H7 (cell line): ENCODE measurements around the gene TCF7L1. TPM values are rescaled to one million over a fixed set of nuclear protein-coding genes. Genes with fewer than 3 reads are reported as not detected.

Experiments used
- DNase-seq: peaks from one replicate; pipeline ENCODE4 v3.0.0; 2012
- H3K27me3 ChIP-seq: 2 replicates; pipeline ENCODE4 v1.6.0; 2011; ENCODE audit warnings: mild to moderate bottlenecking, low read length; ENCODE audit not compliant: control insufficient read depth, insufficient read depth
- H3K36me3 ChIP-seq: replicated peaks from 2 replicates; pipeline ENCODE4 v1.5.1; 2011; ENCODE audit warnings: low read length; ENCODE audit not compliant: control insufficient read depth, insufficient read depth
- H3K4me3 ChIP-seq: 2 replicates; pipeline ENCODE4 v1.5.1; 2011; ENCODE audit warnings: low read depth, mild to moderate bottlenecking, control low read depth, low read length, moderate library complexity; ENCODE audit not compliant: insufficient read depth
- total RNA-seq: library from RNA; depleted of rRNA; stranded (reverse); fragments of >200 nt; shearing (Covaris generic); gene quantifications from 2 replicates; pipeline ENCODE4 v1.2.3, GENCODE V29; 2014; rRNA removed

TCF7L1 gene, protein sequence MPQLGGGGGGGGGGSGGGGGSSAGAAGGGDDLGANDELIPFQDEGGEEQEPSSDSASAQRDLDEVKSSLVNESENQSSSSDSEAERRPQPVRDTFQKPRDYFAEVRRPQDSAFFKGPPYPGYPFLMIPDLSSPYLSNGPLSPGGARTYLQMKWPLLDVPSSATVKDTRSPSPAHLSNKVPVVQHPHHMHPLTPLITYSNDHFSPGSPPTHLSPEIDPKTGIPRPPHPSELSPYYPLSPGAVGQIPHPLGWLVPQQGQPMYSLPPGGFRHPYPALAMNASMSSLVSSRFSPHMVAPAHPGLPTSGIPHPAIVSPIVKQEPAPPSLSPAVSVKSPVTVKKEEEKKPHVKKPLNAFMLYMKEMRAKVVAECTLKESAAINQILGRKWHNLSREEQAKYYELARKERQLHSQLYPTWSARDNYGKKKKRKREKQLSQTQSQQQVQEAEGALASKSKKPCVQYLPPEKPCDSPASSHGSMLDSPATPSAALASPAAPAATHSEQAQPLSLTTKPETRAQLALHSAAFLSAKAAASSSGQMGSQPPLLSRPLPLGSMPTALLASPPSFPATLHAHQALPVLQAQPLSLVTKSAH
- 9.9 and 10.7 TPM in 2 replicates for total RNA-seq

DNA sequence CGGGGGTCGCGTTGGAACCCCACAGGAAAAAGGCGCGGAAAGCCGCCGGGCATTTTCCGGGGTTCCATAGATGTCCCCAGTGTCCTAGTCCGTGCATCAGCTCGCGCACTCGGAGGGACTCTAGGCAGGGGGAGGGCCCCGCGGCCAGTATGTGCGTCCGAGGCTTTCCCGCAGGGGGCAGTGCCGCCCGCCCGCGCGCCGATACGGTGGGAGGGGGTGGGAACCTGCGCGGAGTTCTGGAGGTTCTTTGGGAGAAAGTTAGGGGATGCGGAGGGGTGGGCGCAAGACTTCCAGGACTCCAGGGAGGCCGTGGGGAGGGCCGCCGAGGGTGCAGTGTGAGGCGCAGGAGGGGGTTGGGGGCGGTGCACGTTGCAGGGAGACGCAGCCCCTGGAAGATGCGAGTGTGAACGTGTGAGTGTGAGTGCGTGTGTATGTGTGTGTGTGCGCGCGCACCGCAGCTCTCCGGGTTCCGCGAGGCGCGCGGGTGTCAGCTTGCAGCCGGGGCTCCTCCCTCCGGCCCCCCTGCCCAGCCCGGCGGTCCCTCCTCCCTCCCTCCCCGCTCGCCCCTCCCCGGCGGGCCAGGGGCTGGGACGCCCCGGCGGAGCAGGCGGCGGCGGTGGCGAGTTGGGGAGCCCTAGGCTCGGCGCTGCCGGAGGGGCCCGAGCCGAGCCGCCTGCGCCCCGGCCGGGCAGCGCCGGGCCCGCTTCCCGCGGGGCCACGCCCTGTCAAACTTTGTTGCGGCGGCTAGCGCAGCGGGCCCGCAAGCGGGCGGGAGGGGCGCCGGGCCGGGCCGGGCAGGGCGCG lies at the start of gene TCF7L1:
Gene TCF7L1, plus strand, starts transcription at position 559 of the 804 bp plus-strand sequence. CDS start 293 bp downstream, outside the sequence.
- Histone ChIP-seq H3K27me3 (no peaks in the 10 kb centered on the region), H3K36me3 (peaks cover 7% of the 10 kb centered on the region), H3K4me3 (peak within 1 kb of the TSS; percentile 100)
- peak; percentile 99 for DNase-seq

DNA sequence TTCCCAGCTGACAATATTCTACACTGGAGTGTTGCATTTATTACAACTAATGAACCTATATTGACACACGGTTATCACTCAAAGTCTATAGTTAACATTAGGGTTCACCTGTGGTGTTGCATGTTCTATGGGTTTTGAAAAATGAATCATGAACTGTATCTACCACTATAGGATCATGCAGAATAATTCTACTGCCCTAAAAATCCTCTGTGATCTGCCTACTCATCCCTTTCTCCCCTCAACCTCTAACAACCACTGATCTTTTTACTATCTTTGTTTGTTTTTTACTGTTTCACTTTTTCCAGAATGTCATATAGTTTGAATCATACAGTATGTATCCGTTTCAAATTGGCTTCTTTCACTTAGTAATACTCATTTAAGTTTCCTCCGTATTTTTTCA lies 47.6 kb upstream of the TCF7L1 start:
- H3K27me3 ChIP-seq = no peaks in the 10 kb centered on the region
- H3K36me3 ChIP-seq = no peaks in the 10 kb centered on the region
- DNase-seq = no peak
- H3K4me3 ChIP-seq = no peak overlapping the region

DNA sequence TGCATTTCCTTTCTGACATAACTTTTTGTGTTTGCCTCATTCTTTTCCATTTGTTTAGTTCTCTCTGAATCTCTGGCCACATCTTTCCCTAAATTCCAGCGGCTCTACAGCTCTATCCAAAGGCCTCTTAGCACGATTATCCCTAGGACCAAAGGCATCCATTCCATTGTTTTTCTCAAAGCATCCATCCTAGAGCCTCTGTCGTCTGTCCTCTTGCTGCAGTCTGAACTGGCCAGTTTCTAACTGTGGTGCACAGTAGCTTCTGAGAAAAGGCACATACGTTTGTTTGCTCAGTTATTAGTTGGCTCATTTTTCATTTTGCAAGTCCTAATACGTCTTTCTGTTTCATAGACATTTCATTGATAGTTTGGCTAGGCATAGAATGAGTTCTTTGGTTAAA lies 45.7 kb upstream of the TCF7L1 start:
- Histone ChIP-seq H3K36me3 (no peaks in the 10 kb centered on the region), H3K4me3 (no peak overlapping the region), H3K27me3 (no peaks in the 10 kb centered on the region)
- no peak for DNase-seq

DNA sequence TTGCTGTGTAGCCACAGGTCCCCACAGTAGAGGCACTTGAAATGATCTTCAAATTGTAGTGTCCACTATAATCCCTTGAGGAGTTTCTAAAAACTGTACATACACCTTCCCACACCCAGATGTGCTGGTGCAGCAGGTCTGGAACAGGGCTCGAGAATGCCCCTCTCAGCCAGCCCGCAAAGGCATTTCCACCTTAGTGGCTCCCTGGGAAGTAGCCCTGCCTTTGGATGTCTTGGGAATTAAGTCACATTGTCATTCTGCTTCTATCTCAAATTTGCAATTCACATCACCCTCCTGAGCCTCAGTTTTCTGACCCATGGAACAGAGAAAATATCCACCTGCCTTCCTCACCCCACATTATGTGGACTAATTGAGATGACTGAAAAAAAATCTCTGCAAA lies 44.3 kb upstream of the TCF7L1 start:
- peak; percentile 64 for DNase-seq
- Histone ChIP-seq H3K27me3 (no peaks in the 10 kb centered on the region), H3K36me3 (no peaks in the 10 kb centered on the region), H3K4me3 (no peak overlapping the region)

DNA sequence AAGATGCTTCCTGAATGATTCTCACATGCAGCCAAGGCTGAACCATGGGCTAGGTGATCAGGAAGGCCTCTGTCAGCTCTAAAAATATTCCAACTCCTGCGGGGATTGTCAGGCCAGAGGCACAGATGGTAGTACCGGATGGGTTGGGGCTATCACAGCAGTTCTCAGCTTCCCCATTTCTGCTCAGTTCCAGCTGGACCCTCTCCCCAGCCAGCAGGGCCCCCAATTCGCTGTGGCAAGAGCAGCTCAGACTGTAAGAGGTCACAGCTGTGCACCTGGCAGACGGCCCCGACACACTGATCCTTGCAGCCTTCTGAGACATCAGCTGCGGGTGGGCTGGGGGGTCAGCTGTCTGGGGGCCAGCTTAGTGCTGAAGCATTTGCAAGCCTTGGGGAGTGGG lies 43.6 kb upstream of the TCF7L1 start:
- no peak overlapping the region for H3K4me3 ChIP-seq
- H3K27me3 ChIP-seq = no peaks in the 10 kb centered on the region
- no peaks in the 10 kb centered on the region for H3K36me3 ChIP-seq
- DNase-seq = peak; percentile 38

DNA sequence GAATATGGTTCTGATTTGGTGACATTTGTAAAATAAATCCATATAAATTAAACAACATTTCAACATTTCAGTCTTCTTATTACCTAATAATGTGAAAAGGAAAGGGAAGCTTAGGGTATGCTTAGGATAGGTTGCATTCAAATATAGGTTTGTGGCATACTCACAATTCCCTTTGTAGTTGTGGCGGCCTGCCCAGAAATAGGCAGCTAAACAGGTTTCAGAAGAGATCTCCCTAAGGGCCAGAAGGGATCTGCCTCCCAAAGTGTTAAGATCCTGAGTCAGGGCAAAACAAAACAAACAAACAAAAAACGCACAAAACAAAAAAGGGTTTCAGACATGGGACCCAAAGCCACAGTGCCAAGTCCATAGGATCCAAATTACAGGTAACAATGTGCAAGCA lies 41.4 kb upstream of the TCF7L1 start:
- no peak for DNase-seq
- H3K27me3 ChIP-seq = no peaks in the 10 kb centered on the region
- H3K4me3 ChIP-seq = no peak overlapping the region
- no peaks in the 10 kb centered on the region for H3K36me3 ChIP-seq

DNA sequence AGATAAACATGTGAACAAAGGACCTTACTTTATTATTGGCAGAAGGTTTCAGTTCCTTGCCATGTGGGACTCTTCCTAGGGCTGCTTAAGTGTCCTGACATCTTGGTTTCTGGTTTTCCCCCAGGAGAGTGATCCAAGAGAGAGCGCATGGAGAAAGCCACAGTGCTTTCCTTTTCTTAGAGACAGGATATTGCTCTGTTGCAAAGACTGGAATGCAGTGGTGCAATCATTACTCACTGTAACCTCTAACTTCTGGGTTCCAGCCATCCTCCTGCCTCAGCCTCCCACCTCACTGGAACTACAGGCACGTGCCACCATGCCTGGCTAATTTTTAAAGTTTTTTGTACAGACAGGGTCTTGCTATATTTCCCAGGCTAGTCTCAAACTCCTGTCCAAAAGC lies 38.1 kb upstream of the TCF7L1 start:
- Histone ChIP-seq H3K36me3 (no peaks in the 10 kb centered on the region), H3K4me3 (no peak overlapping the region), H3K27me3 (no peaks in the 10 kb centered on the region)
- DNase-seq = no peak

DNA sequence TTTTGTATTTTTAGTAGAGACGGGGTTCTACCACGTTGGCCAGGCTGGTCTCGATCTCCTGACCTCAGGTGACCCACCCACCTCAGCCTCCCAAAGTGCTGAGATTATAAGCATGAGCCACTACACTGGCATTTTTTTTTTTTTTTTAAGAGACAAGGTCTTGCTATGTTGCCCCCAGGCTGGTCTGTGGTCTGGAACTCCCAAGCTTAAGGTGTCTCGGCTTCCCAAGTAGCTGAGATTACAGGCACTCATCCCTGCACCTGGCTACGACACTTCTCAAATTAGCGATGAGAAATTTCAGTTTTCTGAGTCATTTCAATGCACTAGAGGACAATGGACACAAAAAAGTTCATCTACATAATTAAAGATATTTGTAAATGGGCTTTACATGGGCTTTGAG lies 36.6 kb upstream of the TCF7L1 start:
- no peak for DNase-seq
- H3K27me3 ChIP-seq = no peaks in the 10 kb centered on the region

DNA sequence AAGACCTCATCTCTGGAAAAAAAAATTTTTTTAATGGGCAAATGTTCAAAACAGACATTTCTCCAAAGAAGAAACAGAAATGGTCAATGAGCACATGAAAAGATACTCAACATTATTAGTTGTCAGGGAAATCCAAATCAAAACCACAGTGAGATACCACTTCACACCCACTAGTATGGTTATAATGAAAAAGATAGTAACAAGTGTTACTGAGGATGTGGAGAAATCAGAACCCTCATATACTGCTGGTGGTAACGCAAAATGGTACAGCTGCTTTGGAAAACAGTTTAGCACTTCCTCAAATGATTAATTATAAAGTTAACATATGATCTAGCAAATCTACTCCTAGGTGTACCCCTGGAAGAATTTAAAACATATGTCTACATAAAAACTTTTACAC lies 29.0 kb upstream of the TCF7L1 start:
- H3K4me3 ChIP-seq = no peak overlapping the region
- no peaks in the 10 kb centered on the region for H3K36me3 ChIP-seq
- no peaks in the 10 kb centered on the region for H3K27me3 ChIP-seq
- DNase-seq = no peak

More for the DNA sequence above, 36.6 kb upstream of the TCF7L1 start:
- H3K36me3 ChIP-seq = no peaks in the 10 kb centered on the region
- no peak overlapping the region for H3K4me3 ChIP-seq

DNA sequence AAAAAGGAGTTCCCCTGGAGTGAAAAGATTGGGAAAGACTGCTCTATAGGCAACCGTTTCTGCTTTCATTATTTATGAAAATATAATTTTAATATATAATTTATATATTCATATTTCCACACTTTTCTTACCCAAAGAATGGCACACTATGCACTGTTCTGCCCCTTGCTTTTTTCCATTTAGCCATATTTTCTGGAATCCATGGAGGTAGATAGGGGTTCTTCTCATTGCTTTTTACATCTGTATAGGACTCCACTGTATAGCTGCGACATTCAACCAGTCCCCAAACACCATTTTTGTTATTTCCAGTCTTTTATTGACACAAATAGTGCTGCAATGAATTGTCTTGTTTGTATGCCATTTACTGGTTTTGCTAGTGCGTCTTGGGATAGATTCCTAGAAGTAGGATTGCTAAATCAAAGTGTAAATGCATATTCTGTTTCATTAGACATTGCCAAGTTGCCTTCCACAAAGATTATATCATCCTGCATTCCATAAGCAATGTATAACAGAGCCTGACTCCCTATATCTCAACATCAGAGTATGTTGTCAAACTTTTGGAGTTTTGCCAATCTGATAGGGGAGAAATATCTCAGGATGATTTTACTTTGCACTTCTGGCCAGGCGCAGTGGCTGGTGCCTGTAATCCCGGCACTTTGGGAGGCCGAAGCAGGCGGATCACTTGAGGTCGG lies 26.6 kb upstream of the TCF7L1 start:
- Histone ChIP-seq H3K27me3 (no peaks in the 10 kb centered on the region), H3K36me3 (no peaks in the 10 kb centered on the region), H3K4me3 (no peak overlapping the region)
- no peak for DNase-seq

DNA sequence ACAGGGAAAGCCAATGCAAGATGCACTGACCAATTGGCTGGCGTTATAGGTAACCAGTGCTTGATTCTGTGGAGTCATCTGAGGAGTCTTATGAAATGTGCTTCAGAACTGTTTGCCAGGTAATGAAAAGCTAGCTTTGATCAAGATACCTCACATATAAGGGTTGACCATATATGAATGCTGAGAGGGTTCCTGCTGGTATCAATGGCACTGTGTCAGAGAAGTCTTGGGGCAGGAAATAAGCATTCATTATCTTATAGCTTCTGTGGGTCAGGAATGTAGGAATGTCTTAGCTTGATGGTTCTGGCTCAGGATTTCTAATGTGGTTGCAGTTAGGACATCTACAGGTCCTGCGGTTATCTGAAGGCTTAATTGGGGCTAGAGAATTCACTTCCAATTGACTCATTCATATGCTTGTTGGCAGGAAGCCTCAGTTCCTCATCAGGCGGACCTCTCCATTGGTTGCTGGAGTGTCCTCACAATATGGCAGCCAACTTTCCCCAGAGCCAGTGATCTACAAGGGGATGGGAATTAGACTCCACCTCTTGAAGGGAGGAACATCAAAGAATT lies 22.1 kb upstream of the TCF7L1 start:
- H3K27me3 ChIP-seq = peaks cover 4% of the 10 kb centered on the region
- no peak overlapping the region for H3K4me3 ChIP-seq
- no peak for DNase-seq
- no peaks in the 10 kb centered on the region for H3K36me3 ChIP-seq

DNA sequence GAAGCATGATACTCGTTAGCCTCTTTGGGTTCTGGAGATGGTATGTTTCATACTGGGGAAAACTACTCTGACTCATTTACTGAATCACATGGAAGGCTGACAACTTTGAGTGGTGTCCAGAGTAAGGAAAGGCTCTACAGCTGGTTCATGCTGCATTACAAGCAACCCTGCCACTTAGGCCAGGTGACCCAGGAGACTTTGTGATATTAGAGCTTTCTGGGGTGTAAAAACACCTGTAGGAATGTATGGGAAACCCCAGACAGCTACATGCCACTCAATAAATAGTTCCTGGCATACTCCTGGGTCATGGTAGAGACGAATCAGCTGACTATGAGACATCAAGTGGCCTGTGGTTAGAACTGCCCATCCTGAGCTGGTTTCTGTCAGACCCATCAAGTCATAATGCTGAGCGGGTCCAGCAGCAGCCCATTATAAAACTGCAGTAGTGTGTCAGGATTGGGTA lies 21.3 kb upstream of the TCF7L1 start:
- no peak for DNase-seq
- Histone ChIP-seq H3K4me3 (no peak overlapping the region), H3K27me3 (peaks cover 4% of the 10 kb centered on the region)

DNA sequence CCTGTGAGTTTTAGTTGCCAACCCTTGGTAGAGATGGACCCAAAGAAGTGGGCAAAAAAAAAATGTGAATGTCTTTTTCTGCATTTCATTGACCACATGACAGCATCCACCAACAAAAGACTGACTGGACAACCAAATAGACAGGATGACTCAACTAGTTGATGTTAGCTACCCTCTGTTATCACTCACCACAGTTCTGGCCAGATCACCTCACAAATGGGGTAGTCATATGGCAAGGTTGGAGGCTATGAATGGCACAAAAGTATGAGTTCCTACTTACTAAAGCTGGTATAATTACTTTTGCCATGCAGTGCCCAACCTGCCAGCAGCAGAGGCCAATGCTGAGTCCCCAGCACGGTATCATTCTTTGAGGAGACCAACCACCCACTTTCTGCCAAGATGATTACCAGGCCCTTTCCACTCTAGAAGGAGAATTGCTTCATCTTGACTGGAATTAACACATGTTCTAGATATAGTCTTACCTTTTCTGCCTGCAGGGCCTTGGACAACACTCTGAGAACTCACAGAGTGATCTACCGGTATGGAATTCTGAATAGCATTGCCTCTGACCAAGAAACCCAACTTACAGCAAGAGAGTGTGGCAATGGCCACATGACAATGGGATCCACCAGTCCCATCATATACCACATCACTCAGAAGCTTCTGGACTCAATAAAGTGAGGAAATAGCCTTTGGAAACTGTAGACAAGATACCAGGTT lies 20.1 kb upstream of the TCF7L1 start:
- no peak overlapping the region for H3K4me3 ChIP-seq
- DNase-seq = no peak
- peaks cover 4% of the 10 kb centered on the region for H3K27me3 ChIP-seq
- H3K36me3 ChIP-seq = no peaks in the 10 kb centered on the region

More for the DNA sequence above, 21.3 kb upstream of the TCF7L1 start:
- no peaks in the 10 kb centered on the region for H3K36me3 ChIP-seq
